Activated T-cell treated with anti-CD3 and anti-CD28 coated beads for 4 hours (primary cell): Measurements from ENCODE around the gene ARHGEF3.
A peak's percentile ranks its signal among the peaks of the same experiment; 100 is the strongest.
"Not testable (repeated sequence)": the region's sequence is repeated elsewhere in the genome, so short reads cannot be mapped to it uniquely, and the experiment has no call there.

Experiments used
- DNase-seq: peaks from one replicate; pipeline ENCODE4 v3.0.0-alpha.2; 2020

ARHGEF3 gene

GRCh38 chr3:56764904-56765547 lies 36.7 kb downstream of the ARHGEF3 start:
- DNase-seq, result no peak

- DNase-seq, result no peak
Observed at GRCh38 chr3:56764184-56764583, 37.6 kb downstream of the ARHGEF3 start.

GRCh38 chr3:56763233-56763632 lies 38.5 kb downstream of the ARHGEF3 start:
- no peak for DNase-seq

- DNase-seq, result no peak
Observed at GRCh38 chr3:56762718-56763117, 39.0 kb downstream of the ARHGEF3 start.

- DNase-seq, result no peak
Observed at GRCh38 chr3:56761887-56762651, 39.7 kb downstream of the ARHGEF3 start.

- no peak for DNase-seq
Observed at GRCh38 chr3:56761023-56761422, 40.7 kb downstream of the ARHGEF3 start.

- DNase-seq, result no peak
Observed at GRCh38 chr3:56759532-56759931, 42.2 kb downstream of the ARHGEF3 start.

- no peak for DNase-seq
Observed at GRCh38 chr3:56758539-56758981, 43.2 kb downstream of the ARHGEF3 start.

- DNase-seq, result not testable (repeated sequence)
Observed at GRCh38 chr3:56758042-56758441, 43.7 kb downstream of the ARHGEF3 start.

GRCh38 chr3:56754741-56755417 lies 46.9 kb downstream of the ARHGEF3 start:
- no peak for DNase-seq

- no peak for DNase-seq
Observed at GRCh38 chr3:56753206-56753820, 48.4 kb downstream of the ARHGEF3 start.

- DNase-seq, result no peak
Observed at GRCh38 chr3:56751056-56751707, 50.6 kb downstream of the ARHGEF3 start.

- no peak for DNase-seq
Observed at GRCh38 chr3:56748663-56749231, 53.0 kb downstream of the ARHGEF3 start.

GRCh38 chr3:56747150-56747549 lies 54.6 kb downstream of the ARHGEF3 start:
- no peak for DNase-seq

- no peak for DNase-seq
Observed at GRCh38 chr3:56744016-56744415, 57.7 kb downstream of the ARHGEF3 start.

- no peak for DNase-seq
Observed at GRCh38 chr3:56742887-56743286, 58.9 kb downstream of the ARHGEF3 start.

GRCh38 chr3:56739036-56739435 lies 62.7 kb downstream of the ARHGEF3 start:
- no peak for DNase-seq

GRCh38 chr3:56737006-56737405 lies 64.7 kb downstream of the ARHGEF3 start:
- no peak for DNase-seq

GRCh38 chr3:56732109-56732508 lies 69.6 kb downstream of the ARHGEF3 start:
- no peak for DNase-seq

GRCh38 chr3:56725175-56725574 lies 76.6 kb downstream of the ARHGEF3 start:
- DNase-seq, result peak; percentile 30

- no peak for DNase-seq
Observed at GRCh38 chr3:56724676-56725075, 77.1 kb downstream of the ARHGEF3 start.

GRCh38 chr3:56720849-56721248 lies 80.9 kb downstream of the ARHGEF3 start:
- DNase-seq, result no peak

GRCh38 chr3:56718809-56719208 lies 82.9 kb downstream of the ARHGEF3 start:
- DNase-seq, result not testable (repeated sequence)
